ENCODE measurements around the gene PRKCA.
"Not testable (repeated sequence)": the region's sequence is repeated elsewhere in the genome, so short reads cannot be mapped to it uniquely, and the experiment has no call there.

PRKCA gene

GRCh38 chr17:66702106-66702936, 399.9 kb downstream of the PRKCA start:
- no peak for DNase-seq

- DNase-seq: no peak
Measured at GRCh38 chr17:66704858-66705520, 402.6 kb downstream of the PRKCA start.

- no peak for DNase-seq
Measured at GRCh38 chr17:66706851-66707450, 404.5 kb downstream of the PRKCA start.

- DNase-seq: no peak
Measured at GRCh38 chr17:66711401-66711800, 409.0 kb downstream of the PRKCA start.

GRCh38 chr17:66711881-66712321, 409.5 kb downstream of the PRKCA start:
- DNase-seq: no peak

GRCh38 chr17:66712453-66712852, 410.0 kb downstream of the PRKCA start:
- no peak for DNase-seq

- DNase-seq: not testable (repeated sequence)
Measured at GRCh38 chr17:66713021-66713532, 410.7 kb downstream of the PRKCA start.

GRCh38 chr17:66713533-66714042, 411.2 kb downstream of the PRKCA start:
- no peak for DNase-seq

GRCh38 chr17:66714046-66715023, 411.9 kb downstream of the PRKCA start:
- DNase-seq: no peak

GRCh38 chr17:66715076-66715675, 412.8 kb downstream of the PRKCA start:
- no peak for DNase-seq

GRCh38 chr17:66715745-66716156, 413.3 kb downstream of the PRKCA start:
- no peak for DNase-seq

GRCh38 chr17:66716236-66717026, 414.0 kb downstream of the PRKCA start:
- no peak for DNase-seq

GRCh38 chr17:66717641-66718058, 415.2 kb downstream of the PRKCA start:
- DNase-seq: no peak

- DNase-seq: no peak
Measured at GRCh38 chr17:66720027-66720426, 417.6 kb downstream of the PRKCA start.

- no peak for DNase-seq
Measured at GRCh38 chr17:66720567-66720966, 418.2 kb downstream of the PRKCA start.

- DNase-seq: no peak
Measured at GRCh38 chr17:66722341-66722740, 419.9 kb downstream of the PRKCA start.

GRCh38 chr17:66724581-66725341, 422.3 kb downstream of the PRKCA start:
- DNase-seq: no peak

- DNase-seq: not testable (repeated sequence)
Measured at GRCh38 chr17:66725438-66725837, 423.0 kb downstream of the PRKCA start.

- no peak for DNase-seq
Measured at GRCh38 chr17:66725956-66726355, 423.5 kb downstream of the PRKCA start.

- DNase-seq: no peak
Measured at GRCh38 chr17:66726371-66726770, 424.0 kb downstream of the PRKCA start.

Measured in activated CD4-positive, CD25-positive, alpha-beta regulatory T cell treated with anti-CD3 and anti-CD28 coated beads, Interleukin-2, amount 50 U/mL, for 72 hours (primary cell).